K562 treated with DMSO at 1 percent for 4 hours (cell line): ENCODE results near the gene EEF2. TPM values are rescaled to one million over a fixed set of nuclear protein-coding genes. Genes with fewer than 3 reads are reported as not detected.

ENCODE experiments used
- total RNA-seq: library from RNA; unstranded; fragments of 300-600 nt; gene quantifications from 2 replicates; pipeline ENCODE4 v1.2.3, GENCODE V29; 2022; ENCODE audit not compliant: insufficient read depth

EEF2 gene
- 4,944 and 4,992 TPM in 2 replicates for total RNA-seq

GRCh38 chr19:3984908-3985642, at the start of gene EEF2:
TSS of gene EEF2 (minus strand) at chr19:3985463. CDS start at chr19:3985380, 83 bp downstream.

GRCh38 chr19:4007021-4007835, 22.0 kb upstream of the EEF2 start, which contains the start of gene PIAS4:
TSS of gene PIAS4 (plus strand) at chr19:4007736. CDS start at chr19:4007761, 25 bp downstream.

GRCh38 chr19:3970808-3971598, 14.3 kb downstream of the EEF2 start, which contains the start of gene DAPK3:
TSS of gene DAPK3 (minus strand) at chr19:3971099. CDS start at chr19:3969735, 1,364 bp downstream.

GRCh38 chr19:3932931-3933810, 52.1 kb downstream of the EEF2 start, which contains the start of gene NMRK2:
TSS of gene NMRK2 (plus strand) at chr19:3933069. CDS start at chr19:3933672, 603 bp downstream.

Other genes with a start within 250 kb of the EEF2 start
- gene APBA3, start 223.8 kb downstream of the EEF2 start, total RNA-seq: 18.8 and 27.4 TPM in 2 replicates
- gene MRPL54, start 222.8 kb downstream of the EEF2 start, total RNA-seq: 50.3 and 83.7 TPM in 2 replicates
- gene RAX2, start 213.2 kb downstream of the EEF2 start, total RNA-seq: not detected in 2 replicates
- 14.1 and 23.3 TPM in 2 replicates for gene MATK, start 199.1 kb downstream of the EEF2 start, total RNA-seq
- gene ZFR2, start 116.4 kb downstream of the EEF2 start, total RNA-seq: not detected in 2 replicates
- not detected in 2 replicates for gene ATCAY, start 104.8 kb downstream of the EEF2 start, total RNA-seq
- not detected in 2 replicates for gene NMRK2, start 52.4 kb downstream of the EEF2 start, total RNA-seq
- 76.1 and 81.5 TPM in 2 replicates for gene DAPK3, start 14.4 kb downstream of the EEF2 start, total RNA-seq
- 26.0 and 30.6 TPM in 2 replicates for gene PIAS4, start 22.3 kb upstream of the EEF2 start, total RNA-seq
- 20.1 and 27.7 TPM in 2 replicates for gene ZBTB7A, start 81.4 kb upstream of the EEF2 start, total RNA-seq
- 283 and 292 TPM in 2 replicates for gene MAP2K2, start 138.7 kb upstream of the EEF2 start, total RNA-seq
- not detected in 2 replicates for gene CREB3L3, start 168.2 kb upstream of the EEF2 start, total RNA-seq
- 30.7 and 40.3 TPM in 2 replicates for gene SIRT6, start 197.1 kb upstream of the EEF2 start, total RNA-seq
- 0.24 and 0.30 TPM in 2 replicates for gene ANKRD24, start 197.2 kb upstream of the EEF2 start, total RNA-seq
- gene EBI3, start 244.1 kb upstream of the EEF2 start, total RNA-seq: 0.85 TPM in 1 of 2 replicates, not detected in the other